OCI-LY1 (cell line): ENCODE measurements around the gene INO80B.

Experiments used
- H2AFZ ChIP-seq: fragments of 200-600 bp; sonication (generic), shearing (Covaris generic); 2 replicates; pipeline ENCODE4 v1.6.0; 2014; ENCODE audit warnings: antibody characterized with exemption, mild to moderate bottlenecking, low read length
- H3F3A ChIP-seq: fragments of 200-600 bp; sonication (generic), shearing (Covaris generic); 2 replicates; pipeline ENCODE4 v1.6.0; 2014; ENCODE audit warnings: mild to moderate bottlenecking, antibody characterized with exemption, low read length, moderate library complexity; ENCODE audit not compliant: insufficient read depth
- H3K27ac ChIP-seq: fragments of 200-600 bp; sonication (generic); 2 replicates; pipeline ENCODE4 v1.5.1; 2014; ENCODE audit warnings: low read length, mixed run types, mild to moderate bottlenecking, low read depth; ENCODE audit not compliant: poor library complexity, severe bottlenecking
- H3K27me3 ChIP-seq: fragments of 200-600 bp; sonication (generic); 2 replicates; pipeline ENCODE4 v1.6.0; 2014; ENCODE audit warnings: antibody characterized with exemption, mild to moderate bottlenecking, low read length, moderate library complexity; ENCODE audit not compliant: insufficient read depth
- H3K36me3 ChIP-seq: fragments of 200-600 bp; sonication (generic); 2 replicates; pipeline ENCODE4 v1.6.1; 2014; ENCODE audit warnings: mild to moderate bottlenecking, antibody characterized with exemption, low read length, moderate library complexity, mixed read lengths; ENCODE audit not compliant: insufficient read depth
- H3K4me1 ChIP-seq: fragments of 200-600 bp; sonication (generic); 2 replicates; pipeline ENCODE4 v1.5.1; 2014; ENCODE audit warnings: mild to moderate bottlenecking, low read length, moderate library complexity; ENCODE audit not compliant: insufficient read depth, severe bottlenecking
- H3K4me2 ChIP-seq: fragments of 200-600 bp; sonication (generic), shearing (Covaris generic); 2 replicates; pipeline ENCODE4 v1.6.1; 2014; ENCODE audit warnings: low read length
- H3K4me3 ChIP-seq: fragments of 200-600 bp; sonication (generic); 2 replicates; pipeline ENCODE4 v1.5.1; 2014; ENCODE audit warnings: low read length, low read depth, mild to moderate bottlenecking, mixed read lengths; ENCODE audit not compliant: poor library complexity, severe bottlenecking
- H3K79me2 ChIP-seq: fragments of 200-600 bp; shearing (Covaris generic); 2 replicates; pipeline ENCODE4 v1.6.1; 2016; ENCODE audit warnings: mixed run types, low read length, mixed read lengths; ENCODE audit not compliant: insufficient read depth
- H3K9ac ChIP-seq: fragments of 200-600 bp; sonication (generic), shearing (Covaris generic); 2 replicates; pipeline ENCODE4 v1.6.1; 2014; ENCODE audit warnings: mild to moderate bottlenecking, low read length, mixed read lengths
- H3K9me2 ChIP-seq: fragments of 200-600 bp; sonication (generic), shearing (Covaris generic); 2 replicates; pipeline ENCODE4 v1.6.1; 2014; ENCODE audit warnings: low read depth, mild to moderate bottlenecking, low read length, mixed read lengths
- H3K9me3 ChIP-seq: fragments of 200-600 bp; shearing (Covaris generic); 2 replicates; pipeline ENCODE4 v1.6.1; 2014; ENCODE audit warnings: low read length, mixed read lengths
- H4K20me1 ChIP-seq: fragments of 200-600 bp; sonication (generic), shearing (Covaris generic); 2 replicates; pipeline ENCODE4 v1.6.0; 2016; ENCODE audit warnings: mild to moderate bottlenecking, low read length; ENCODE audit not compliant: insufficient read depth
- CTCF ChIP-seq: fragments of 200-600 bp; sonication (generic), shearing (Covaris generic); IDR thresholded peaks from 2 replicates; pipeline ENCODE4 v1.5.1; 2017; ENCODE audit warnings: mild to moderate bottlenecking, antibody characterized with exemption, low read length, moderate library complexity, mixed read lengths
- EZH2 ChIP-seq: fragments of 200-600 bp; sonication (generic), shearing (Covaris generic); IDR thresholded peaks from 2 replicates; pipeline ENCODE4 v1.8.0; 2017; ENCODE audit warnings: borderline replicate concordance, mixed run types, mild to moderate bottlenecking, antibody characterized with exemption, low read length, moderate library complexity, mixed read lengths

The INO80B gene

GRCh38 chr2:74447230-74447999 is 7.5 kb upstream of the INO80B start:
- Histone ChIP-seq H3F3A (no peaks in the 10 kb centered on the region), H3K9me3 (no peaks in the 10 kb centered on the region), H3K4me3 (no peak overlapping the region), H3K9ac (no peak overlapping the region), H3K27ac (no peak overlapping the region), H2AFZ (no peak overlapping the region), H3K4me2 (no peak overlapping the region), H3K36me3 (no peaks in the 10 kb centered on the region), H3K9me2 (no peaks in the 10 kb centered on the region), H4K20me1 (no peaks in the 10 kb centered on the region), H3K4me1 (peaks cover 11% of the 10 kb centered on the region), H3K27me3 (0 out of 2 replicates have a peak, but pooled peaks cover 4% of the 10 kb centered on the region), H3K79me2 (no peaks in the 10 kb centered on the region)
- no peak for TF ChIP-seq EZH2
- TF ChIP-seq CTCF = no peak

DNA sequence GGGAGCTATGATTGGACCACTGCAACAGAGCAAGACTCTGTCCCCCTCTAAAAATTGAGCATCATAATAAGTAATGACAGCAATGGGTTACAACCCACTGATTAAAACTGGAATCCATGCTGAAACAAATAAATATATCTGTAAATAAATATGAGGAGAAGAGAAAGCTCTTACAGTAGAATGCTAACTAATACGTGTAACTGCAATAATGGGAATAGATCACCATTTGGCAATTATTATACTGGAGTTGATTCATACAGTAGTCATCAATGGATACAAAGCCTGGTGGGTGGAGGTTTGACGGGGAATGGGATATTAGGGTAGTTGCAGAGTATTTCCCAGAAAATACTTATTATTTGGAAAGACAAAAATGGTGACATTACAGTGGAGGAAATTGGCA is 6.1 kb upstream of the INO80B start:
- no peak overlapping the region for H3K4me2 ChIP-seq
- no peak overlapping the region for H3K9ac ChIP-seq
- H3K36me3 ChIP-seq = no peaks in the 10 kb centered on the region
- no peak for TF ChIP-seq CTCF
- 0 out of 2 replicates have a peak, but pooled peaks cover 4% of the 10 kb centered on the region for H3K27me3 ChIP-seq
- H4K20me1 ChIP-seq = no peaks in the 10 kb centered on the region
- H3K27ac ChIP-seq = no peak overlapping the region
- no peaks in the 10 kb centered on the region for H3K9me3 ChIP-seq
- H2AFZ ChIP-seq = no peak overlapping the region
- H3K79me2 ChIP-seq = no peaks in the 10 kb centered on the region
- no peaks in the 10 kb centered on the region for H3K9me2 ChIP-seq
- H3K4me3 ChIP-seq = no peak overlapping the region
- no peaks in the 10 kb centered on the region for H3F3A ChIP-seq
- peaks cover 17% of the 10 kb centered on the region for H3K4me1 ChIP-seq

DNA sequence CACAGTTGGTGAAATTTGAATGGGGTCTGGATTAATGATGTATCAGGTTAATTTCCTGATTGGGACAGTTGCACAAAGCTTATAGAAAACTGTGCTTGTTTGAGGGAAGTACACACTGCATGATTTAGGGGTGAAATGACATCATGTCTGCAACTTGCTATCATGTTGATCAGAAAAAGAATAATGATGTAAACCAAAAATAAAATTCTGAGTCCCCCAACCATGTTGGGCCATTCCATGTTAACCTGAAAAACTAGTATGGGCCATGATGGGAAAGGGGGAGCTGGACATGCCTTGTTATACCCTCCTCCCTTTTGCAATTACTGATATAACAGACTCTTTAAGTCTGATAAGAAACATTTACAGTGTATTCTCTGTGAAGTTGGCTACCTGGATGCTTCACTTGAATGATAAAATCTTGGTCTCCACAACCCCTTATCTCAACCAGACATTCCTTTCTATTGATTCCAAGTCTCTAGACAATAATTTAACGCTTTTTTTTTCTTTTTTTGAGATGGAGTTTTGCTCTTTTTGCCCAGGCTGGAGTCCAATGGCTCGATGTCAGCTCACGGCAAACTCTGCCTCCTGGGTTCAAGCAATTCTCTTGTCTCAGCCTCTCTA is 4.2 kb upstream of the INO80B start:
- Histone ChIP-seq H3K27me3 (no peaks in the 10 kb centered on the region), H3K79me2 (no peaks in the 10 kb centered on the region), H2AFZ (no peak overlapping the region), H3K9me2 (no peaks in the 10 kb centered on the region), H3K27ac (no peak overlapping the region), H3K4me3 (no peak overlapping the region), H3K4me1 (peaks cover 21% of the 10 kb centered on the region), H3K36me3 (no peaks in the 10 kb centered on the region), H3K9me3 (no peaks in the 10 kb centered on the region), H4K20me1 (no peaks in the 10 kb centered on the region), H3K9ac (no peak overlapping the region), H3F3A (no peaks in the 10 kb centered on the region), H3K4me2 (no peak overlapping the region)
- TF ChIP-seq CTCF = no peak
